Neural cell (in vitro differentiated cells): ENCODE data around the gene TUBB1. TPM values are rescaled to one million over a fixed set of nuclear protein-coding genes. Genes with fewer than 3 reads are reported as not detected.

Experiments used
- H2AFZ ChIP-seq: fragments of 200-600, 300-800 bp; sonication (generic), shearing (Covaris generic); 2 replicates; pipeline ENCODE4 v1.6.0; 2014; ENCODE audit warnings: low read depth, mild to moderate bottlenecking, antibody characterized with exemption, low read length, moderate library complexity
- H3F3A ChIP-seq: fragments of 200-600 bp; shearing (Covaris generic); 2 replicates; pipeline ENCODE4 v1.6.1; 2016; ENCODE audit warnings: mild to moderate bottlenecking, moderate library complexity, mixed read lengths, antibody characterized with exemption, low read length; ENCODE audit not compliant: insufficient read depth, poor library complexity, severe bottlenecking
- H3K27ac ChIP-seq: fragments of 200-600, 300-800 bp; sonication (generic), shearing (Covaris generic); 2 replicates; pipeline ENCODE4 v1.5.1; 2014; ENCODE audit warnings: mild to moderate bottlenecking, low read length, moderate library complexity
- H3K27me3 ChIP-seq: fragments of 300-800, 200-600 bp; sonication (generic), shearing (Covaris generic); 2 replicates; pipeline ENCODE4 v1.6.0; 2014; ENCODE audit warnings: mild to moderate bottlenecking, low read depth, low read length, moderate library complexity; ENCODE audit not compliant: insufficient read depth
- H3K36me3 ChIP-seq: fragments of 300-800, 200-600 bp; sonication (generic), shearing (Covaris generic); 2 replicates; pipeline ENCODE4 v1.5.1; 2014; ENCODE audit warnings: mild to moderate bottlenecking, antibody characterized with exemption, low read length, moderate library complexity; ENCODE audit not compliant: insufficient read depth
- H3K4me2 ChIP-seq: fragments of 300-800, 200-600 bp; sonication (generic), shearing (Covaris generic); 2 replicates; pipeline ENCODE4 v1.6.0; 2014; ENCODE audit warnings: mild to moderate bottlenecking, low read length
- H3K4me3 ChIP-seq: fragments of 300-800, 200-600 bp; sonication (generic), shearing (Covaris generic); 2 replicates; pipeline ENCODE4 v1.5.1; 2014; ENCODE audit warnings: mild to moderate bottlenecking, low read length, moderate library complexity
- H3K79me2 ChIP-seq: fragments of 200-600 bp; shearing (Covaris generic); replicated peaks from 2 replicates; pipeline ENCODE4 v1.6.0; 2014; ENCODE audit warnings: mild to moderate bottlenecking, low read length, moderate library complexity; ENCODE audit not compliant: insufficient read depth
- H3K9ac ChIP-seq: fragments of 300-800, 200-600 bp; sonication (generic), shearing (Covaris generic); 2 replicates; pipeline ENCODE4 v1.6.1; 2016; ENCODE audit warnings: mild to moderate bottlenecking, low read length, mixed read lengths
- H3K9me2 ChIP-seq: fragments of 200-600 bp; shearing (Covaris generic); 2 replicates; pipeline ENCODE4 v1.6.1; 2016; ENCODE audit warnings: mild to moderate bottlenecking, low read length, mixed read lengths; ENCODE audit not compliant: insufficient read depth
- H3K9me3 ChIP-seq: fragments of 200-600, 300-800 bp; sonication (generic), shearing (Covaris generic); 2 replicates; pipeline ENCODE4 v1.6.1; 2016; ENCODE audit warnings: mild to moderate bottlenecking, mixed run types, low read length, moderate library complexity, mixed read lengths
- H4K20me1 ChIP-seq: fragments of 200-600 bp; shearing (Covaris generic); 2 replicates; pipeline ENCODE4 v1.6.1; 2016; ENCODE audit warnings: mild to moderate bottlenecking, mixed run types; ENCODE audit not compliant: insufficient read depth
- CTCF ChIP-seq: fragments of 450-650 bp; IDR thresholded peaks from 2 replicates; pipeline ENCODE4 v1.5.1; 2014; ENCODE audit warnings: antibody characterized with exemption, mild to moderate bottlenecking, moderate library complexity; ENCODE audit not compliant: poor library complexity, severe bottlenecking
- EP300 ChIP-seq: fragments of 450-650 bp; conservative IDR thresholded peaks from 2 replicates; pipeline ENCODE4 v1.6.1; 2014; ENCODE audit warnings: antibody characterized with exemption, mild to moderate bottlenecking, moderate library complexity; ENCODE audit not compliant: poor library complexity, severe bottlenecking
- EZH2 ChIP-seq: fragments of 200-600, 300-800 bp; shearing (Covaris generic), sonication (generic); IDR thresholded peaks from 2 replicates; pipeline ENCODE4 v1.6.1; 2014; ENCODE audit warnings: antibody characterized with exemption, low read length, borderline replicate concordance, mild to moderate bottlenecking; ENCODE audit not compliant: insufficient read depth, poor library complexity, severe bottlenecking
- MXI1 ChIP-seq: fragments of 450-650 bp; conservative IDR thresholded peaks from 2 replicates; pipeline ENCODE4 v1.6.1; 2014; ENCODE audit warnings: antibody characterized with exemption, mild to moderate bottlenecking; ENCODE audit not compliant: poor library complexity, severe bottlenecking
- POLR2AphosphoS5 ChIP-seq: IDR thresholded peaks from 2 replicates; pipeline ENCODE4 v1.6.1; 2012
- RAD21 ChIP-seq: fragments of 450-650 bp; conservative IDR thresholded peaks from 2 replicates; pipeline ENCODE4 v1.6.1; 2014; ENCODE audit warnings: antibody characterized with exemption, mild to moderate bottlenecking, moderate library complexity
- REST ChIP-seq: IDR thresholded peaks from 2 replicates; pipeline ENCODE4 v1.6.1; 2012; ENCODE audit warnings: borderline replicate concordance
- SMC3 ChIP-seq: fragments of 450-650 bp; conservative IDR thresholded peaks from 2 replicates; pipeline ENCODE4 v1.6.1; 2014; ENCODE audit warnings: antibody characterized with exemption, mild to moderate bottlenecking, moderate library complexity; ENCODE audit not compliant: poor library complexity
- TAF1 ChIP-seq: IDR thresholded peaks from 2 replicates; pipeline ENCODE4 v1.6.1; 2012; ENCODE audit warnings: low read depth
- polyA plus RNA-seq: library from polyadenylated mRNA; depleted of rRNA; stranded (reverse); fragments of >200 nt; gene quantifications from 2 replicates; pipeline ENCODE4 v1.2.3, GENCODE V29; 2014

TUBB1 gene
- polyA plus RNA-seq, 1 donor from 2014 or later = not detected

- Histone ChIP-seq H3K27me3 (peaks cover 2% of the 10 kb centered on the region), H3K79me2 (no peaks in the 10 kb centered on the region), H3K4me3 (no peak overlapping the region), H3K36me3 (no peaks in the 10 kb centered on the region), H3K4me2 (no peak overlapping the region), H3K27ac (no peak overlapping the region), H3F3A (no peaks in the 10 kb centered on the region), H3K9me3 (no peaks in the 10 kb centered on the region), H2AFZ (no peak overlapping the region), H3K9ac (no peak overlapping the region), H3K9me2 (no peaks in the 10 kb centered on the region), H4K20me1 (no peaks in the 10 kb centered on the region)
- TF ChIP-seq REST = no peak
- no peak for TF ChIP-seq RAD21
- no peak for TF ChIP-seq CTCF
- no peak for TF ChIP-seq EZH2
- TF ChIP-seq TAF1 = no peak
- no peak for TF ChIP-seq EP300
- TF ChIP-seq POLR2AphosphoS5 = no peak
- no peak for TF ChIP-seq MXI1
- TF ChIP-seq SMC3 = no peak
Observed at GRCh38 chr20:59001068-59001448, 18.2 kb upstream of the TUBB1 start.

GRCh38 chr20:59001449-59002171 lies 17.6 kb upstream of the TUBB1 start:
- Histone ChIP-seq H3K79me2 (no peaks in the 10 kb centered on the region), H3K27me3 (peaks cover 8% of the 10 kb centered on the region), H3K36me3 (no peaks in the 10 kb centered on the region), H3K9me3 (no peaks in the 10 kb centered on the region), H3K27ac (no peak overlapping the region), H2AFZ (no peak overlapping the region), H3K9me2 (no peaks in the 10 kb centered on the region), H3K4me3 (no peak overlapping the region), H3K9ac (no peak overlapping the region), H3K4me2 (no peak overlapping the region), H3F3A (no peaks in the 10 kb centered on the region), H4K20me1 (no peaks in the 10 kb centered on the region)
- TF ChIP-seq RAD21 (no peak), EP300 (no peak), REST (no peak), CTCF (no peak), TAF1 (no peak), EZH2 (no peak), POLR2AphosphoS5 (no peak), MXI1 (no peak), SMC3 (no peak)
